K562 (cell line): ENCODE measurements around the gene NIPAL3. TPM values are rescaled to one million over a fixed set of nuclear protein-coding genes. Genes with fewer than 3 reads are reported as not detected.

Experiments used
- ATAC-seq: fragments of 200-7000 bp; cut with Tn5 transposase; 3 replicates; pipeline ENCODE4 v1.9.1; 2020; ENCODE audit warnings: moderate library complexity
- BruUV-seq: library from RNA; stranded (reverse); fragments of 400-500 nt; replicated peaks from 2 replicates; lab custom pipeline; 2021; lab: Mats Ljungman, UMichigan
- CTCF ChIA-PET: fragments of 300-600 bp; formaldehyde crosslinking; extraction: SDS; loops from one replicate; lab custom pipeline; 2021; ENCODE audit warnings: low intra/inter-chr PET ratio; lab: Yijun Ruan, JAX
- POLR2A ChIA-PET: fragments of 300-600, 350-650 bp; sonication (Branson Sonifier 250); formaldehyde crosslinking; extraction: SDS; loops from one replicate; lab custom pipeline; 2021; ENCODE audit warnings: antibody characterized with exemption, inconsistent platforms; lab: Yijun Ruan, JAX
- DNase-seq, 4 experiments: peaks; one replicate each; pipeline versions ENCODE4 v3.0.0 to v3.0.0-alpha.2; 2011 to 2018; ENCODE audit warnings: low spot score in 3 of 4, mixed read lengths in 3 of 4; ENCODE audit errors: extremely low read depth in 1 of 4
- FAIRE-seq: peaks from 2 replicates; lab custom pipeline; 2011; peaks lifted over from hg19 to GRCh38; lab: Jason Lieb, UNC
- H2AFZ ChIP-seq: 2 replicates; pipeline ENCODE4 v1.6.0; 2011; ENCODE audit warnings: low read depth, low read length, control low read depth, inconsistent platforms
- H3K27ac ChIP-seq: fragments of 200-600 bp; 3 replicates; pipeline ENCODE4 v1.8.0; 2011; ENCODE audit warnings: low read depth, mild to moderate bottlenecking, control low read depth, inconsistent platforms, low read length, moderate library complexity, mixed read lengths; ENCODE audit errors: extremely low read depth
- H3K27me3 ChIP-seq, 2 experiments: fragments of 300-600 bp in 1 of 2; 2 replicates in 1 of 2; 3 replicates in 1 of 2; pipeline versions ENCODE4 v1.6.0 to v1.8.0; 2011; ENCODE audit warnings: inconsistent platforms in 2 of 2, low read length in 2 of 2, mild to moderate bottlenecking in 1 of 2, mixed read lengths in 1 of 2, moderate library complexity in 1 of 2; ENCODE audit not compliant: control insufficient read depth in 2 of 2, insufficient read depth in 2 of 2
- H3K36me3 ChIP-seq: fragments of 300-600 bp; 3 replicates; pipeline ENCODE4 v1.8.0; 2011; ENCODE audit warnings: mild to moderate bottlenecking, low read length, inconsistent platforms; ENCODE audit not compliant: control insufficient read depth, insufficient read depth
- H3K4me1 ChIP-seq, 2 experiments: fragments of 200-600 bp in 1 of 2; replicated peaks in 1 of 2; 2 replicates in 1 of 2; 3 replicates in 1 of 2; pipeline versions ENCODE4 v1.5.1 to v1.8.0; 2011; ENCODE audit warnings: inconsistent platforms in 2 of 2, low read length in 2 of 2, mild to moderate bottlenecking in 1 of 2, mixed read lengths in 1 of 2, moderate library complexity in 1 of 2; ENCODE audit not compliant: control insufficient read depth in 2 of 2, insufficient read depth in 2 of 2
- H3K4me2 ChIP-seq: 2 replicates; pipeline ENCODE4 v1.6.1; 2011; ENCODE audit warnings: low read length, control low read depth, inconsistent platforms, mixed read lengths; ENCODE audit not compliant: insufficient read depth
- H3K4me3 ChIP-seq: fragments of 200-600 bp; sonication (generic), shearing (Covaris generic); 2 replicates; pipeline ENCODE4 v1.5.1; 2016; ENCODE audit warnings: control low read depth, inconsistent platforms
- H3K79me2 ChIP-seq: fragments of 200-600 bp; 3 replicates; pipeline ENCODE4 v1.8.0; 2011; ENCODE audit warnings: low read length, inconsistent platforms; ENCODE audit not compliant: control insufficient read depth, insufficient read depth
- H3K9ac ChIP-seq, 2 experiments: 2 replicates each; pipeline versions ENCODE4 v1.6.0 to v1.6.1; 2011; ENCODE audit warnings: low read depth in 2 of 2, low read length in 2 of 2, control low read depth in 1 of 2, inconsistent platforms in 1 of 2, mild to moderate bottlenecking in 1 of 2, mixed read lengths in 1 of 2; ENCODE audit not compliant: insufficient read depth in 1 of 2
- H3K9me1 ChIP-seq: one replicate; pipeline ENCODE4 v1.6.0; 2011; ENCODE audit warnings: inconsistent platforms, mild to moderate bottlenecking, low read length, moderate library complexity; ENCODE audit not compliant: control insufficient read depth, insufficient read depth
- H3K9me3 ChIP-seq: replicated peaks from 2 replicates; pipeline ENCODE4 v1.5.1; 2011; ENCODE audit warnings: low read depth, low read length, inconsistent platforms; ENCODE audit not compliant: control insufficient read depth, insufficient read depth
- H4K20me1 ChIP-seq: replicated peaks from 2 replicates; pipeline ENCODE4 v1.6.1; 2011; ENCODE audit warnings: low read length, inconsistent platforms, mixed read lengths; ENCODE audit not compliant: control insufficient read depth, insufficient read depth
- GTF2A2 ChIP-seq: IDR thresholded peaks from 2 replicates; pipeline ENCODE4 v1.6.1; 2016; ENCODE audit warnings: mild to moderate bottlenecking, missing genetic modification characterization, missing compliant biosample characterization
- KDM4B ChIP-seq, 2 experiments: fragments of 450-650 bp in 1 of 2; sonication (generic) in 1 of 2; IDR thresholded peaks; 2 replicates each; pipeline ENCODE4 v1.6.1; 2016 to 2017; ENCODE audit warnings: borderline replicate concordance in 2 of 2, antibody characterized with exemption in 1 of 2, low read depth in 1 of 2, mild to moderate bottlenecking in 1 of 2
- KDM5B ChIP-seq: fragments of 200-600 bp; sonication (generic); IDR thresholded peaks from 2 replicates; pipeline ENCODE4 v1.6.1; 2012; ENCODE audit warnings: low read depth, mild to moderate bottlenecking, moderate library complexity, low read length, control low read depth, inconsistent platforms; ENCODE audit not compliant: insufficient replicate concordance
- NFYB ChIP-seq: IDR thresholded peaks from 2 replicates; pipeline ENCODE4 v1.6.1; 2011; ENCODE audit warnings: mild to moderate bottlenecking, moderate library complexity; ENCODE audit not compliant: insufficient read length; ENCODE audit errors: extremely low read depth
- NUFIP1 ChIP-seq: fragments of 450-650 bp; IDR thresholded peaks from 2 replicates; pipeline ENCODE4 v1.6.1; 2018; ENCODE audit not compliant: partially characterized antibody
- TSC22D4 ChIP-seq: fragments of 450-650 bp; IDR thresholded peaks from 2 replicates; pipeline ENCODE4 v1.6.1; 2016; ENCODE audit warnings: missing genetic modification characterization, missing biosample characterization, control low read depth
- WGBS: fragments of 100-300 bp; shearing (Covaris generic); methylation state at CpG from one replicate; pipeline ENCODE4 v1.1.6; 2016; ENCODE audit warnings: low coverage, mixed read lengths; ENCODE audit not compliant: insufficient coverage; ENCODE audit errors: missing lambda C conversion rate; 5-methylcytosine and 5-hydroxymethylcytosine counted together
- in situ Hi-C: fragments of 300-500 bp; cut with MboI; formaldehyde crosslinking; loops from 4 replicates; pipeline ENCODE4 v1.15.0; 2018; ENCODE audit warnings: inconsistent platforms, mixed read lengths
- intact Hi-C: fragments of 100-400 bp; cut with micrococcal nuclease; formaldehyde crosslinking; loops from 2 replicates; pipeline ENCODE4 v1.14.2; 2022
- polyA plus RNA-seq, 8 experiments: library from polyadenylated mRNA; depleted of rRNA in 4 of 8; stranded (reverse) in 5 of 8; unstranded in 3 of 8; fragments of >200 nt; fragmentation: Nextera tagmentation in 2 of 8; fragmentation: Illumina TruSeq in 1 of 8; extraction: Ambion mirVana in 2 of 8; extraction: Trizol in 1 of 8; gene quantifications; 2 replicates each; pipeline versions ENCODE4 v1.2.1 to v1.2.3, GENCODE V29; 2011 to 2014; ENCODE audit warnings: inconsistent platforms in 1 of 8, missing spikeins in 1 of 8
- total RNA-seq, 7 experiments: library from RNA; depleted of rRNA in 6 of 7; stranded (reverse); fragments of >200 nt in 6 of 7; fragmentation: Illumina TruSeq in 2 of 7; extraction: Trizol in 2 of 7; gene quantifications; 2 replicates each; pipeline versions ENCODE4 v1.2.1 to v1.2.3, GENCODE V29; 2011 to 2021; ENCODE audit warnings: low replicate concordance in 1 of 7
- TF ChIP-seq, protein P1 (sequence below): fragments of 450-650 bp; IDR thresholded peaks from 2 replicates; pipeline ENCODE4 v1.6.1; 2017; ENCODE audit warnings: mild to moderate bottlenecking, moderate library complexity
- TF ChIP-seq, protein P2 (sequence below): fragments of 450-650 bp; formaldehyde crosslinking; IDR thresholded peaks from 2 replicates; pipeline ENCODE4 v1.4.0; 2020; ENCODE audit warnings: mild to moderate bottlenecking, mixed read lengths

NIPAL3 gene
- total and polyA plus RNA-seq, 9 of the 15 experiments (the other 6 are each of a cell fraction or from before 2014, with no cell fraction given), result 10.5 to 26.3 (median 16.0) TPM

- no peak for TF ChIP-seq KDM5B
- TF ChIP-seq, protein P1, sequence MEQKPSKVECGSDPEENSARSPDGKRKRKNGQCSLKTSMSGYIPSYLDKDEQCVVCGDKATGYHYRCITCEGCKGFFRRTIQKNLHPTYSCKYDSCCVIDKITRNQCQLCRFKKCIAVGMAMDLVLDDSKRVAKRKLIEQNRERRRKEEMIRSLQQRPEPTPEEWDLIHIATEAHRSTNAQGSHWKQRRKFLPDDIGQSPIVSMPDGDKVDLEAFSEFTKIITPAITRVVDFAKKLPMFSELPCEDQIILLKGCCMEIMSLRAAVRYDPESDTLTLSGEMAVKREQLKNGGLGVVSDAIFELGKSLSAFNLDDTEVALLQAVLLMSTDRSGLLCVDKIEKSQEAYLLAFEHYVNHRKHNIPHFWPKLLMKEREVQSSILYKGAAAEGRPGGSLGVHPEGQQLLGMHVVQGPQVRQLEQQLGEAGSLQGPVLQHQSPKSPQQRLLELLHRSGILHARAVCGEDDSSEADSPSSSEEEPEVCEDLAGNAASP, result no peak
- no peak for TF ChIP-seq GTF2A2 (tag)
- TF ChIP-seq NUFIP1, result no peak
- TF ChIP-seq NFYB, result no peak
- TF ChIP-seq, protein P2, sequence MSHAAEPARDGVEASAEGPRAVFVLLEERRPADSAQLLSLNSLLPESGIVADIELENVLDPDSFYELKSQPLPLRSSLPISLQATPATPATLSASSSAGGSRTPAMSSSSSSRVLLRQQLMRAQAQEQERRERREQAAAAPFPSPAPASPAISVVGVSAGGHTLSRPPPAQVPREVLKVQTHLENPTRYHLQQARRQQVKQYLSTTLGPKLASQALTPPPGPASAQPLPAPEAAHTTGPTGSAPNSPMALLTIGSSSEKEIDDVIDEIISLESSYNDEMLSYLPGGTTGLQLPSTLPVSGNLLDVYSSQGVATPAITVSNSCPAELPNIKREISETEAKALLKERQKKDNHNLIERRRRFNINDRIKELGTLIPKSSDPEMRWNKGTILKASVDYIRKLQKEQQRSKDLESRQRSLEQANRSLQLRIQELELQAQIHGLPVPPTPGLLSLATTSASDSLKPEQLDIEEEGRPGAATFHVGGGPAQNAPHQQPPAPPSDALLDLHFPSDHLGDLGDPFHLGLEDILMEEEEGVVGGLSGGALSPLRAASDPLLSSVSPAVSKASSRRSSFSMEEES (CRISPR knock-in tag), result no peak
- no peak for TF ChIP-seq KDM4B (IDR thresholded peaks at IDR 0.05; ENCODE audit: borderline replicate concordance in 2 of 2, low read depth in 1 of 2)
- TF ChIP-seq TSC22D4, result no peak
- Histone ChIP-seq H3K4me3 (no peak overlapping the region), H3K4me2 (no peak overlapping the region), H3K9ac (0 out of 4 replicates have a peak overlapping the region, but pooled peaks of 1 of the 2 experiments have one; percentile 49), H4K20me1 (0 out of 2 replicates have a peak, but pooled peaks cover 5% of the 10 kb centered on the region), H3K27me3 (no peaks in the 10 kb centered on the region), H3K9me1 (no peaks in the 10 kb centered on the region), H2AFZ (no peak overlapping the region), H3K9me3 (no peaks in the 10 kb centered on the region), H3K4me1 (peaks cover 3 to 4% of the 10 kb centered on the region in 2 experiments; a peak in 2 of 5 replicates), H3K27ac (no peak overlapping the region), H3K79me2 (no peaks in the 10 kb centered on the region), H3K36me3 (peaks cover 18% of the 10 kb centered on the region; the same call in 2 of the 3 replicates)
- 67% methylated on average over 7 of the region's 7 CpGs for WGBS
- intact Hi-C loops (no loop called here), in situ Hi-C loops (no loop called here)
- CTCF ChIA-PET, result no interaction called here
- BruUV-seq, result no TSS peak
- ATAC-seq (no peak), FAIRE-seq (no peak), DNase-seq (no peak)
- POLR2A ChIA-PET, result interaction anchor here (0.7 to 1.3 kb wide), 3 partner anchors 12 to 33 kb away, joined by 3 to 5 read pairs (median 3); no protein-coding TSS in a partner anchor
Measured at GRCh38 chr1:24426744-24427544, 11.3 kb downstream of the NIPAL3 start.
